Stimulated activated naive B cell treated with anti-CD40 and anti-IgM and Interleukin-4, amounts not matched to agents 10 μg/mL and 1 μg/mL and 100 μg/mL, for 72 hours (primary cell): ENCODE measurements around the gene ZFX.
"Not testable (repeated sequence)": the region's sequence is repeated elsewhere in the genome, so short reads cannot be mapped to it uniquely, and the experiment has no call there.

Experiments used
- ATAC-seq, 2 donors: fragments of 150-1000 bp; cut with Tn5 transposase; replicated peaks; 2 replicates each; pipeline ENCODE4 v1.10.0; 2021; ENCODE audit warnings: moderate library complexity in 1 of 2
- DNase-seq: peaks from one replicate; pipeline ENCODE4 v3.0.0; 2021
- H3K27ac Mint-ChIP-seq: one replicate; pipeline ENCODE4 v1.8.0; 2022; ENCODE audit warnings: mild to moderate bottlenecking, mixed read lengths
- H3K27me3 Mint-ChIP-seq, 2 donors: one replicate each; pipeline ENCODE4 v1.8.0; 2022; ENCODE audit warnings: mixed read lengths in 2 of 2
- H3K36me3 Mint-ChIP-seq, 2 donors: one replicate each; pipeline ENCODE4 v1.8.0; 2022; ENCODE audit warnings: mixed read lengths in 2 of 2, mild to moderate bottlenecking in 1 of 2
- H3K4me1 Mint-ChIP-seq, 2 donors: one replicate each; pipeline ENCODE4 v1.8.0; 2022; ENCODE audit warnings: mixed read lengths in 2 of 2, mild to moderate bottlenecking in 1 of 2
- H3K4me3 Mint-ChIP-seq, 2 donors: one replicate each; pipeline ENCODE4 v1.8.0; 2022; ENCODE audit warnings: mild to moderate bottlenecking in 2 of 2, mixed read lengths in 2 of 2, moderate library complexity in 1 of 2
- H3K9me3 Mint-ChIP-seq, 2 donors: one replicate each; pipeline ENCODE4 v1.8.0; 2022; ENCODE audit warnings: mixed read lengths in 2 of 2, mild to moderate bottlenecking in 1 of 2

ZFX gene

DNA sequence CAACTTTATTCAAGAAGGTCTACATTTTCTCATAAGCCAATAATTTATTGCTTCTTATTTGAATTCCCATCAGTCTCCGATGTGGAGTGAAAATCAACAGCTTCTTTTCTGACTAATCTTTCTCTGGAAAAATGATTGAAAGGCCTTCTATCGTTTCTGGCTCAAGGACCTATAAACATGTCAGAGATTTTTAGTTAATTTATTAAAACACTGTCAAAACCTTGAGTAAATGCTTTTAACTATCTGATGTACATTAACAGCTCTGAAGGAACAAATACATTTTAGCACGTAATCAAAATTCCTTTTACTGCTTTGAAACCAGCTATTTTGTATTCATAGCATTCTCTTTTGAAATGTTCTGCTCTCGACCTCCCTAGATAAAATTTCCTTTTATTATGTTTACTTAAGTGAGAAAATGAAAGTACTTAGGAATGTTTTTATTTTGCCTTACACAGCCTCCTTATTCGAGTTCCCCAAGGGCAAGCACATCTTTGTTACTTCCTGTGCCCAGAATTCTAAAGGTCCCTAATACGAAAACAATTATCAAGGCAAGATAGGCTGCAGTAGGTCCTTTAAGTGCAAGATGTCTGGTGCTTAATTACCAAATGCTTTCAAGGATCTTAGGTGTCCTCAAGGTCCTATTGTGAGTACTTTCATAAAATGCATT, 3.1 kb upstream of the ZFX start:
- Mint-ChIP-seq H3K27me3 (no peaks in the 10 kb centered on the region), H3K27ac (peak overlapping the region; percentile 67), H3K36me3 (peaks cover 6 to 10% of the 10 kb centered on the region in 2 donors), H3K4me3 (peak overlapping the region; percentile 69 to 72), H3K9me3 (no peaks in the 10 kb centered on the region), H3K4me1 (peaks cover 6 to 10% of the 10 kb centered on the region in 2 donors)
- ATAC-seq (no peak), DNase-seq (no peak)

DNA sequence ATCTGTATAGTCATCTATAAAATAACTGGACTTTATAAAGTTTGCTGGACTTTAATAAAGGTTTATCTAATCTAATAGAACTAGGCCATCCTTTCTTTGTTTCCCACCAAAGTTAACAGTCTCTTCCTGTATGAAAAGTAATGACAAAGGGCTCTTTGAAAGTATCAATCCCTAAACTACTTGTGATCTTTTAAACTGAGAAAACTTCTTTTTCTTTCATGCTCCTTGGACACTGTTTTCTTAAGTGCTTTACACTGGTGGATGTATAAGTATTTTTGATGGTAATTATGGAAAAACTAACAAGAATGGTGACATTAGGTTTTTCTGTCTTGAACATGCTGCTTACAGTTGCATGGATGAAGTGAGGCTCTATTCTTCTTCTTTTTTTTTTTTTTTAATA, 2.4 kb upstream of the ZFX start:
- no peak for ATAC-seq
- Mint-ChIP-seq H3K36me3 (peaks cover 6 to 16% of the 10 kb centered on the region in 2 donors), H3K9me3 (no peaks in the 10 kb centered on the region), H3K27ac (peak overlapping the region; percentile 59), H3K4me1 (peaks cover 13 to 16% of the 10 kb centered on the region in 2 donors), H3K4me3 (peak overlapping the region; percentile 17 to 28), H3K27me3 (no peaks in the 10 kb centered on the region)
- DNase-seq, result no peak

DNA sequence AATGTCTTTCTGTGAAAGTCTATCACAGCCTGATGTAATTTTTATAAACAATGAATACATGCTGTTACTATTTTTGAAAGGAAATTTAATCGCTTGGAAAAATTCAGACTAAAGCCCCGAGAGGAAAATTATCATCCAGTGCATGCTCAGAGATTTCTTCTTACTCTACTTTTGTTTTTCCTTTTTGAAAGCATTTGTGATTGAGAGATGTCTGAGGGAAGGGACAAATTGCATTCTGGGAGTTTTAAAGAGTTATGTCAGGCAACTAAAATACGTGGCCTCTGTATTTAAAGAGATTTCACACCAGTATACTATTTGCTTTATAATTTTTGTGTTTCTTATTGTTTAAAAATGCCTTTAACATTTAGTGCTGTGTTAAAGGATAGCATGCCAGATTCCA, 1.4 kb upstream of the ZFX start:
- Mint-ChIP-seq H3K4me3 (peak overlapping the region; percentile 81), H3K4me1 (peaks cover 23% of the 10 kb centered on the region in 2 donors), H3K9me3 (no peaks in the 10 kb centered on the region), H3K27ac (peak overlapping the region; percentile 96), H3K27me3 (no peaks in the 10 kb centered on the region), H3K36me3 (peaks cover 10 to 22% of the 10 kb centered on the region in 2 donors)
- DNase-seq (no peak), ATAC-seq (no peak)

DNA sequence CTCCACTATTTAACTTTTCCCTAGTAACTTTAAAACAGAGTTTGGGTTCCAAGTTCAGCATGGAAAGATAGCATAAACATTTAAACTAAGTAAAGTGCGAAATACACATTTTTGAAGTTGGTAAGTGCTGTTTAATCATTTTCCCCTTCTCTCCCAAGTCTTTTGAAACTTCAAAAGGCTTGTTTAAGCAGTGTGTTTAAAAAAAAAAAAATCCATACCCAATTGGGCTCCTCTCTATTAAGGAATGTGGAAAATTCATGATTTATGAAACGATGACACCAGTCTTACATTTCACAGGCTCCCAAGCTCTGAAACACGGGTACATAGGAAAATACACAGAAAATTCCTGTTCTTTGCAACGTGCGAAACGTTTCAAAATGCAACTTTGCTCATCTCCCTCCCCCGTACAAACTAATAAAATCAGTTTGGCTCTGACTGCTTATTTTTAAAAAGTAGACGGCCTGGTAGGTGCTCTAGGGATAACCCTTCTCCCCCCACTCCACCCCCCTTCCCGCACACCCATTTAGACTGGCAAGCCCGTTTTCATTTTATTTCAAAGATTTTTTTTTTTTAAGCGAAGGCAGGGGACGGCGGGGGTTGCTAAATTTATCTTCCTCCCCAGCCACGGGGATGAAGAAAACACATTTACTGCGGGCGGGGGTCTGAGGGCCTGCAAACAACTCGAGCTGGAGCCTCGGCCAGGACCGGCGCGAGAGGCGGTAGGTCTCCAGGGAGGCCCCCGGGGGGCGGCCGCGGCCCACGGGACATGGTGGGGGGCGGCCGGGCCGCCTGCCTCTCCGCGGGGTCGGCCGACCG, 786 bp upstream of the ZFX start:
- H3K36me3 Mint-ChIP-seq, result peaks cover 12 to 25% of the 10 kb centered on the region in 2 donors
- H3K27me3 Mint-ChIP-seq, result no peaks in the 10 kb centered on the region
- ATAC-seq (peak; percentile 5 to 12), DNase-seq (no peak)
- H3K4me3 Mint-ChIP-seq, result peak overlapping the region; percentile 81
- peaks cover 26 to 29% of the 10 kb centered on the region in 2 donors for H3K4me1 Mint-ChIP-seq
- no peaks in the 10 kb centered on the region for H3K9me3 Mint-ChIP-seq
- peak overlapping the region; percentile 96 for H3K27ac Mint-ChIP-seq

DNA sequence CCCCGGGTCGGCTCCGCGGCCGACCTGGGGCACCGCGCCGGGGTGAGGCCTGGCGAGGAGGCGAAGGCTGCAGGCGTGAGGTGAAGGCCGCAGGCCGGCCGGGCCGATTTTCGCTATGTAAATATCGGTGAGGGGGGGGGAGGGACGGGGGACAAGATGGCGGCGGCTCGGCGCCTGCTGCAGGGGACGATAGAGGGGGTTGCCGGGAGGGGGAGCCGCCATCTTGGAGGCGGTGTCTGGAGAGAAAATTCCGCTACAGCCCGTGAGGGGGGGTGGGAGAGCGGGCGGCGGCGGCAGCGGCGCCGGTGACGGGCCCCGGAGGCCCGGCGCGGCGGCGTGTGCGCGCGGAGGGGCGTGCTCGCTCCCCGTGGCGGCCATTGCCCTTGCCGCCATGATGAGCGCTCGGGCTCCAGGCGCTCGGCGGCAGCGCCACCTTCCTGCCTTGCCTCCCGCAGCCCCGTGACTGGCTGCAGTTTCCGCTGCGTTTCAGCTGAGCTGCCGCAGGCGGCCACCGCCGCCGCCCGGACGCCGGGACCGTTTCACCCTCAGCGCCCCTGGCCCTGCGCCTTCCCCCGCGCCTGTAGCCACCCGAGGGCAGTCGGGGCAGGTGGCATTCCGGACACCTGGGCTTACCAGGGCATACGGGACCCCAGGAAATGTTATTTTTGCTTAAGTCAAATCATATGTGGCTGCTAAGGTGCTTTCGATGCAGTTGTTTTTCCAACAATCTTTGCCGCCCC, 692 bp downstream of the ZFX start:
- H3K27ac Mint-ChIP-seq, result peak overlapping the region; percentile 97
- ATAC-seq (peak; percentile 80), DNase-seq (peak; percentile 86)
- H3K36me3 Mint-ChIP-seq, result peaks cover 12 to 25% of the 10 kb centered on the region in 2 donors
- H3K27me3 Mint-ChIP-seq, result no peaks in the 10 kb centered on the region
- H3K4me1 Mint-ChIP-seq, result peaks cover 28 to 29% of the 10 kb centered on the region in 2 donors
- no peaks in the 10 kb centered on the region for H3K9me3 Mint-ChIP-seq
- peak overlapping the region; percentile 83 for H3K4me3 Mint-ChIP-seq

DNA sequence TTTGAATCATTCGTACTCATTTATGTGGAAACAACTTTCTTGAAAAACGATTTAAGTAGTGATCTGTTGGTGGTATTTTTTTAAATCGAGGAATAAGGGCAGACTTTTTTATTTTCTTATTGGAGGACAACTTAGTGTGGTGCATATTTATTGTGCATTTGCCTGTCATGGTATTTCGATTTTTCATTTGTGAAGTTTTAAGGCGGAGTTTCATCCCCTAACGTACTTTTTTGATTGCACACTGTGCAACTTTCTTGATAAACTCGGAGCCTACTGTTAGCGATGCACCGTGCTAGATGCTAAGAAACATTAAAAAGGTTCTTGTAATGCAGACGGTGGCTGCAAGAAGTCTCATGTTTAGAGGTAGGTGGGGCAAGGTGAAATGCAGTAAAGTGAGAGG, 1.4 kb downstream of the ZFX start:
- H3K4me3 Mint-ChIP-seq, result peak overlapping the region; percentile 83
- DNase-seq, result no peak
- H3K4me1 Mint-ChIP-seq, result peaks cover 28 to 30% of the 10 kb centered on the region in 2 donors
- H3K9me3 Mint-ChIP-seq, result no peaks in the 10 kb centered on the region
- no peaks in the 10 kb centered on the region for H3K27me3 Mint-ChIP-seq
- H3K36me3 Mint-ChIP-seq, result peaks cover 12 to 25% of the 10 kb centered on the region in 2 donors
- no peak for ATAC-seq
- H3K27ac Mint-ChIP-seq, result peak overlapping the region; percentile 95

DNA sequence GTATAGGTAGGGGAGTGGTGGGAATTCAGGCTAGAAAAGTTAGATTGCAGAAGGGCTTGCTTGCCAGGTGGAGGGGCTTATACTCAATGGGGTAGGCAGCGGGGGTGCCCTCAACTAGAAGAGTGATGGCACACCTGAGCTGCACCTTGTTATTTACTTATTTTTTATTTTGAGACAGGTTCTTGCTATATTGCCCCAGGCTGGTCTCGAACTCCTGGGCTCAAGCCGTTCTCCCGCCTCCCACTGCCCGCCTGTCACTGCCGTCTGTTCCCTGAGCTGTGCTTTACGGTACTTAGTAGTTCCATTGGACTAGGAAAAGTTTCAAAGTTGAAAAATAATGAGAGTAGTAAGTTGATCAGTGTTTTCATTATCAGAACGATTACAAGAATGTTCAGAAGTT, 2.0 kb downstream of the ZFX start:
- DNase-seq (no peak), ATAC-seq (no peak)
- H3K27ac Mint-ChIP-seq, result peak overlapping the region; percentile 95
- no peaks in the 10 kb centered on the region for H3K9me3 Mint-ChIP-seq
- H3K4me1 Mint-ChIP-seq, result peaks cover 31 to 36% of the 10 kb centered on the region in 2 donors
- peak overlapping the region; percentile 83 for H3K4me3 Mint-ChIP-seq
- H3K27me3 Mint-ChIP-seq, result no peaks in the 10 kb centered on the region
- peaks cover 12 to 30% of the 10 kb centered on the region in 2 donors for H3K36me3 Mint-ChIP-seq

DNA sequence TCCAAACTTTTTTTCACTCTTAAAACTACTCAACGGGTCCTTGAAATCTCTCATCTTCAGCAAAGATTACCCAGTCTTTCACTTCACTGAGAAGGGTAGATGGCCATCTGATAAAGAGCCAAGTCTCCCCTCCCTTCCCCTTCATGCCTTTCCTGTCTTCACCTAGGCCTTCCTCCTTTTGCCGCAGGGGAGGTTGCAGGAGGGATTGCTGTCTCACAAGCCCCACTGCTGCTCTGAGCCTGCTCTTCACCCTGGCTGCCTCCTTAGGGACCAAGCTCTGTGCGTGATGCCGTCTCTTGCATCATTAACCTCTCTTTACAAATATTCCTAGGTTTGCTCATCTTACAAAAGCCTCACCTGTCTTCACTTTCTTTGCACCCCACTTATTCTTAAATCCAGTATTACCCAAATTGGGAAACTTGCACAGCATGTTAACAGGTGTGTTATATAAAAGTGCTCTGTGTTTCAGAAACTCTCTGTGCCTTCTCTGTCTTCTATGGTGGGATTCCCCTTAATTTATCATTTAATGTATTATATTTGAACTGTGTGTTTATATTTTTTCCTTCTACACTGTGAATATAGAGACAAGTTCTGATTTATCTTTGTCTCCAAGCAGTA, 3.8 kb downstream of the ZFX start:
- H3K4me3 Mint-ChIP-seq, result peak overlapping the region; percentile 52 to 85
- peaks cover 36 to 40% of the 10 kb centered on the region in 2 donors for H3K4me1 Mint-ChIP-seq
- H3K9me3 Mint-ChIP-seq, result no peaks in the 10 kb centered on the region
- DNase-seq, result no peak
- peak overlapping the region; percentile 6 for H3K27ac Mint-ChIP-seq
- peaks cover 12 to 40% of the 10 kb centered on the region in 2 donors for H3K36me3 Mint-ChIP-seq
- no peaks in the 10 kb centered on the region for H3K27me3 Mint-ChIP-seq
- no peak for ATAC-seq

DNA sequence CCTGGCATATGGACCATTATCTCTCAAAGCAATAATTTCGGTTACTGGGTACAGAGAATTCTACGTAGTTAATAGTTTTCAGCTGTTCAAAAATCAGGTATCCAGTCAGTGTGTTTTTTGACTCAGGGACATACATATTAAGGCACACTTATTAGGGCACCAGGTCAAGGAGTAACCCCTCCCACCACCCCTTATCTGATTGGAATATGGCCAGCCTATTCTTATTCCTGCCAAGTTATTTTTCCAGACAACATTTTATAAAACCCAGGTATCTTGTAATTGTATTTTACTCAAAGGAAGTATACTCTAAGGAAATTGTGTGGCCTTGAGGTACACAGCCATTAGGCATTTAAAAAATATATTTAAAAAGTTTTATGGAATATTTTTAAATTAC, 4.3 kb downstream of the ZFX start:
- H3K27ac Mint-ChIP-seq, result no peak overlapping the region
- peaks cover 36 to 40% of the 10 kb centered on the region in 2 donors for H3K4me1 Mint-ChIP-seq
- DNase-seq (no peak), ATAC-seq (no peak)
- H3K4me3 Mint-ChIP-seq, result no peak overlapping the region
- no peaks in the 10 kb centered on the region for H3K27me3 Mint-ChIP-seq
- H3K9me3 Mint-ChIP-seq, result no peaks in the 10 kb centered on the region
- peaks cover 12 to 42% of the 10 kb centered on the region in 2 donors for H3K36me3 Mint-ChIP-seq

DNA sequence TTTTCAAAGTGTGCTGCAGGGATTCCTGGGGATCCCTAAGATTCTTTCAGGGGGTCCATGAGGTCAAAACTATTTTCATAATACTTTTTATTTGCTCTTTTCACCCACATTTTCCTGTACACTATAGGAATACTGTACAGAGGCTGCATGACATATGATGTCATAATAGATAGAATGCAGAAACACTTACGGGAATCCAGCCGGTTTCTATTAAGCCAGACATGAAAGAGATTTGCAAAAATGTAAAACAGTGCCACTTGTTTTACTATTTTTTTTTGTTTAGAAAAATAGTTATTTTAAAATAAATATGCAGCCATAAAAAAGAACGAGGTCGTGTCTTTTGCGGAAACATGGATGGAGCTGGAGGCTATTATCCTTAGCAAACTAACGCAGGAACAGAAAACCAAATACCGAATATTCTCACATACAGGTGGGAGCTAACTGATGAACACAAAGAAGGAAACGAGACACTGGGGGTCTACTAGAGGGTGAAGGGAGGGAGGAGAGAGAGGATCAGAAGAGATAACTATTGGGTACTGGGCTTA, 5.0 kb downstream of the ZFX start:
- Mint-ChIP-seq H3K27ac (no peak overlapping the region), H3K4me3 (no peak overlapping the region), H3K4me1 (peaks cover 39 to 46% of the 10 kb centered on the region in 2 donors), H3K27me3 (no peaks in the 10 kb centered on the region), H3K36me3 (peaks cover 12 to 43% of the 10 kb centered on the region in 2 donors), H3K9me3 (no peaks in the 10 kb centered on the region)
- ATAC-seq (no peak), DNase-seq (no peak)

DNA sequence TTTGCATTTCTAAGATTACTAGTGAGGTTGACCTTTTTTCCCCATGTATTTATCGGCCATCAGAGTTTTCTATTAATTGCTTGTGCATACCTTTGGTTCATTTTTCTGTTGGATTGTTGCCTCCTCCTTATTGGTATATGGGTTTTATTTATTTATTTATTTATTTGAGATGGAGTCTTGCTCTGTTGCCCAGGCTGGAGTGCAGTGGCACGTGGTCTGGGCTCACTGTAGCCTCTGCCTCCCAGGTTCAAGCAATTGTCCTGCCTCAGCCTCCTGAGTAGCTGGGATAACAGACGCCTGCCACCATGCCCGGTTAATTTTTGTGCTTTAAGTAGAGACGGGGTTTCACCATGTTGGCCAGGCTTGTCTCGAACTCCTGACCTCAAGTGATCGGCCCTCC, 6.2 kb downstream of the ZFX start:
- not testable (repeated sequence) for H3K4me3 Mint-ChIP-seq, ATAC-seq, H3K9me3 Mint-ChIP-seq, DNase-seq, H3K27ac Mint-ChIP-seq, H3K27me3 Mint-ChIP-seq
- Mint-ChIP-seq H3K4me1 (peaks cover 39 to 48% of the 10 kb centered on the region in 2 donors), H3K36me3 (peaks cover 13 to 43% of the 10 kb centered on the region in 2 donors)

DNA sequence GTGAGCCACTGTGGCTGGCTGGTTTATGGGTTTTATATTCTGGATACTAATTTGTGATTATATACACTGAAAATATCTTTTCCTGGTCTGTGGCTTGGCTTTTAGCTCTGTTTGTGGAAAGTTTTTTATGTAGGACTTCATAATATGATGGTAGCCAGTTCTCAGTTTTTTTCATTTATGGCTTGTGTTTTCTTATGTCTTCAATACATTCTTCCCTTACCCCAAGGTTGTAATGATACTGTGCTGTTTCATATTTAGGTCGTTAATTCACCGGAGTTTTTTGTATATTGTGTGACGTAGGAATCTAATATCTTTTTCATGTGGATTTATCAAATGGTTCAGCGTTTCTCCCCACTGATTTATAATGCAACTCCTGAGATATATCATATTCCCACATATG, 6.6 kb downstream of the ZFX start:
- ATAC-seq (no peak), DNase-seq (no peak)
- H3K36me3 Mint-ChIP-seq, result peaks cover 9 to 41% of the 10 kb centered on the region in 2 donors
- H3K27me3 Mint-ChIP-seq, result no peaks in the 10 kb centered on the region
- no peak overlapping the region for H3K27ac Mint-ChIP-seq
- no peak overlapping the region for H3K4me3 Mint-ChIP-seq
- H3K9me3 Mint-ChIP-seq, result no peaks in the 10 kb centered on the region
- peaks cover 35 to 45% of the 10 kb centered on the region in 2 donors for H3K4me1 Mint-ChIP-seq

DNA sequence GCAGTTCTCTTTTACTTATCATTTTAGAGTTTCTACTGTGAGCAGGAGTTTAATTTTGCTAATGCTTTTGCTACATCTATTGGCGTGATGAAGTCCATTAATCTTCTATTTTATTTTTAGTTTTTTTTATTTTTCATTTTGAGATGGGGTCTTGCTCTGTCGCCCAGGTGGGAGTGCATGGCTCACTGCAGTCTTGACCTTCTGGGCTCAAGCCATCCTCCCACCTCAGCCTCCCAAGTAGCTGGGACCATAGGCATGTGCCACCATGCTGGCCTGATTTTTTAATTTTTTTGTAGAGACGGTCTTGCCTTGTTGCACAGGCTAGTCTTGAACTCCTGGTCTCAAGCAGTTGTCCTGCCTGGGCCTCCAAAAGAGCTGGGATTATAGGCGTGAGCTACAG, 9.4 kb downstream of the ZFX start:
- Mint-ChIP-seq H3K4me1 (peaks cover 19% of the 10 kb centered on the region in 2 donors), H3K27me3 (no peaks in the 10 kb centered on the region), H3K4me3 (no peak overlapping the region), H3K9me3 (no peaks in the 10 kb centered on the region), H3K27ac (no peak overlapping the region), H3K36me3 (peaks cover 1 to 35% of the 10 kb centered on the region in 2 donors)
- ATAC-seq (no peak), DNase-seq (no peak)

DNA sequence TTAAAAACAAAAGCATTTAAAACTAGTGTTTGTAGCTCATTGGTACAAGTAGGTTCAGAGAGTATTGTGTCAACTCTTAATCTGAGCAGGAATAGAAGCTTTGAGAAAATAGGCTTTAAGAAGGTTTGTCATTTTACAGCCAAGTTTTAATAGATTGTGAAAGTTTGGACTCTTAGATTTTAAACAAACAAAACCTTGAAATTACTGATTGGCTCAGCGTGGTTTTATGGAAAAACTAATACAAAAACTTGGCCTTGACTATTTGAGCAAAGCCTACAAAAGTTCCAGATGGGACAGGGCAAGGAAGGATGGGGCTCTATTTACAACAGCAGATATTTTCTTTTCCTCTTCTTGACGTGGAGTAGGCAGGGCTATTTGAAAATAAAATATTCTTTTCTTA, 16.5 kb downstream of the ZFX start:
- H3K4me3 Mint-ChIP-seq, result no peak overlapping the region
- peaks cover 28 to 36% of the 10 kb centered on the region in 2 donors for H3K4me1 Mint-ChIP-seq
- no peak overlapping the region for H3K27ac Mint-ChIP-seq
- ATAC-seq (no peak), DNase-seq (no peak)
- H3K9me3 Mint-ChIP-seq, result no peaks in the 10 kb centered on the region
- H3K27me3 Mint-ChIP-seq, result no peaks in the 10 kb centered on the region
- peaks cover 8 to 36% of the 10 kb centered on the region in 2 donors for H3K36me3 Mint-ChIP-seq
